Breast epithelium (tissue), 3 donors: ENCODE measurements around the gene AARS1. TPM values are rescaled to one million over a fixed set of nuclear protein-coding genes. Genes with fewer than 3 reads are reported as not detected.

Experiments used
- total RNA-seq, 3 donors: library from RNA; depleted of rRNA; stranded (reverse); fragments of >200 nt; gene quantifications; one replicate each; pipeline ENCODE4 v1.1.0, GENCODE V29; 2016

Gene AARS1
- total RNA-seq, 3 donors from 2014 or later: 74.3 to 90.5 (median 77.9) TPM

Other genes with a start within 250 kb of the AARS1 start
- gene PDPR, start 175.2 kb downstream of the AARS1 start, total RNA-seq: 10 to 100 TPM; 18.7 to 25.0 (median 24.1) TPM
- gene CLEC18C, start 115.7 kb downstream of the AARS1 start, total RNA-seq: under 1 TPM in 2 of 3 donors, not detected in 1; 0.15 to 0.66 TPM
- gene EXOSC6, start 37.6 kb downstream of the AARS1 start, total RNA-seq: 10 to 100 TPM; 19.7 to 23.2 (median 19.8) TPM
- gene DDX19B, start 9.7 kb upstream of the AARS1 start, total RNA-seq: 10 to 100 TPM; 37.0 to 39.5 (median 39.5) TPM
- gene DDX19A, start 57.4 kb upstream of the AARS1 start, total RNA-seq: 10 to 100 TPM; 42.6 to 45.5 (median 45.2) TPM
- 10 to 100 TPM in 2 of 3 donors, 1 to 10 TPM in 1; 7.8 to 13.4 (median 11.5) TPM for gene ST3GAL2, start 149.6 kb upstream of the AARS1 start, total RNA-seq
- 10 to 100 TPM; 10.7 to 27.8 (median 18.0) TPM for gene FCSK, start 165.1 kb upstream of the AARS1 start, total RNA-seq
- 10 to 100 TPM; 36.4 to 46.1 (median 41.3) TPM for gene COG4, start 234.0 kb upstream of the AARS1 start, total RNA-seq
- 100 to 1,000 TPM in 2 of 3 donors, 10 to 100 TPM in 1; 80.2 to 147 (median 133) TPM for gene SF3B3, start 234.3 kb upstream of the AARS1 start, total RNA-seq